SKM-1 (cell line): Measurements from ENCODE around the gene IL6R.
"Not testable (repeated sequence)": the region's sequence is repeated elsewhere in the genome, so short reads cannot be mapped to it uniquely, and the experiment has no call there.

ENCODE experiments used
- DNase-seq: peaks from one replicate; lab custom pipeline; 2025; ENCODE audit not compliant: unreplicated experiment; lab: John Stamatoyannopoulos, UW

IL6R gene

DNA sequence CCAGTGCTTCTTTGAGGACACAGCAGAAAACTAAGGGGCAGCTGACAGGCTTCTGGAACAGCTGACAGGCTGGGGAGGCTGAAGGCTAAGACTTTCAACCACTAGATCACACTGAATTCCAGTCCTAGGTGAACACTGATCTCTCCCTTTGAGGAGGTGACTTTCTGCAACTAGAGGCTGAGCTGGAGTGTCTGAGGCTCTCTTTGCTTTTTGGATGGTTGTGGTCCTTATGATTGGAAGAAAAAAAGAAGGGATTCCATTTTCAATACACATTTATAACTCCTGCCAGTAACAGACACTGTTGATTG, 1.4 kb downstream of the IL6R start:
- no peak for DNase-seq

- no peak for DNase-seq
Measured at GRCh38 chr1:154406886-154407197, 1.7 kb downstream of the IL6R start.

DNA sequence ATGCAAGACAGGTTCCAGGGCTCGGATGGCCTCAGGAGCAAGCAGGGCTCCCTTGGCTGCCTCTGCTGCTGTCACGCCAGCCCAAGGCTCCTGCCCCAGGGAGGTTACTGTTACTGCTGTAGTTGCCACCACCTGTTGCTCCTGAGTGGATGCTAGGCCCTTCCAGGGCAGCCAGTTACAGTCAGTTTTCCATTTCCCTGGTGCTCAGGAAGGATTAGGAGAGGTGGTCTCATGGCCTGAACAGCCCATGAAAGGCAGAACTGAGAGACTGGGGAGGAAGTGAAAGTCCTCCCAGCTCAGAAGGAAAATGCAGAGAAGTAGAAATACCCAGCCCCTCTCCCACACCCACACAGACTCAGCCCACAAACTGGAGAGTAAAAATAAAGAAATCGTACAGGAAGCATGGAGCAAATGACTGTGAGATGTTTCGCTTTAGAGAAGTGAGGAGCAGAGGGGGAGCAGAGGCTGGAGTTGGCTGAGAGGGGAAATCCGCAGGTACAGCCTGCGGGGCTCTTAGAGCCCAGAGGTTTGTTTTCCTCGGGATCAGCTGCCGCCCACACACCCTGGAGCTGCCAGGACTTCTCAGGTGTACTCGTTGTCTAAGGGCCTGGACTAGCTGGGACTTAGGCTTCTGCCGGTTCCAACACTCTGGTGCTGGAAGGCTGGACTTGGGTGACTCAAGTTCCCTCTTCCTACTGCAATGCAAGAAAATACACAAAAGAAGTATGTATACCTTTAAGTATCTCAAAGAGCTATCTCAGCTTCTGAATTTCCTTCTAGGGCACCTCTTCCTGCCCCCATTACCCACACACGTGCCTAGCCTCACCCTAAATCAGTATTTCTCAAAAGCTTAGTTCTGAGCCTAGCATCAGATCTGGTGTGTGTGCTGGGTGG, 2.3 kb downstream of the IL6R start:
- peak; percentile 93 for DNase-seq

GRCh38 chr1:154408174-154408777, 3.1 kb downstream of the IL6R start:
- DNase-seq = no peak

DNA sequence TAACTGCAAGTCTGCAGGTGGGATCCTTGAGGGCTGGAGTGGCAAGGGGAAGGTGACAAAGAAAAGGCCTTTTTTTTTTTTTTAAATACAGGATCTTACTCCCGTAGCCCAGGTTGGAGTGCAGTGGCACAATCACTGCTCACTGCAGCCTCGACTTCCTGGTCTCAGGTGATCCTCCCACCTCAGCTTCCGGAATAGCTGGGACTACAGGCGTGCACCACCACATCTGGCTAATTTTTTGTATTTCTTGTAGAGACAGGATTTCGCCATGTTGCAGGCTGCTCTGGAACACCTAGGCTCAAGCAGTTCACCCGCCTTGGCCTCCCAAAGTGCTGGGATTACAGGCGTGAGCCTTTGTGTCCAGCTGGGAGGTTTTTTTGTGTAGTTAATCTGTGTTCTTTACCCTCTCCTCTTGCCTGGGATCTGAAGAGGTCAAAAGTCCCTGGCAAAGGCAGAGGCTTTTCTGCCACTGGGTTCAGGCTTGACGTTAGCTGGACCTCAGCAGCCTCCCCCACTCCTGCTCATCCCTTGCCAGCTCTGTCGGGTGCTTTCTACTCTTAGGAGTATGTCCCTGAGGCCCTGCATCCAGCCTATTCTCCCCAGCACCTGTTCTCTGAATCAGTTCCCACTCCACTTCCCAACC, 5.2 kb downstream of the IL6R start:
- DNase-seq = no peak

DNA sequence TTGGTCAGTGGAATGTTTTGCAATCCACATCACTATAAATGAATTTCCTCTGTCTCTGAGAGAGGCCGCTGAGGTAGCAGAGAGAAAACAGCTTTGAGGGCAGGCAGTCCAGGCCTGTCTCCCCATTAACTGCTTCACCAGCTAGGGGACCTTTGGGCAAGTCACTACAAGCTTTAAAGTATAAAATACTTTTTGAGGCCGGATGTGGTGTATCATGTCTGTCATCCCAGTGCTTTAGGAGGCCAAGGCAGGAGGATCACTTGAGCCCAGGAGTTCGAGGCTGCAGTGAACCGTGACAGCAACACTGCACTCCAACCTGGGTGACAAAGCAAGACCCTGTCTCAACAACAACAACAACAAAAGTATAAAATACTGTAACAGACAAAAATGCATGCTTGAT, 6.4 kb downstream of the IL6R start:
- no peak for DNase-seq

GRCh38 chr1:154413177-154413783, 8.1 kb downstream of the IL6R start:
- DNase-seq = no peak

DNA sequence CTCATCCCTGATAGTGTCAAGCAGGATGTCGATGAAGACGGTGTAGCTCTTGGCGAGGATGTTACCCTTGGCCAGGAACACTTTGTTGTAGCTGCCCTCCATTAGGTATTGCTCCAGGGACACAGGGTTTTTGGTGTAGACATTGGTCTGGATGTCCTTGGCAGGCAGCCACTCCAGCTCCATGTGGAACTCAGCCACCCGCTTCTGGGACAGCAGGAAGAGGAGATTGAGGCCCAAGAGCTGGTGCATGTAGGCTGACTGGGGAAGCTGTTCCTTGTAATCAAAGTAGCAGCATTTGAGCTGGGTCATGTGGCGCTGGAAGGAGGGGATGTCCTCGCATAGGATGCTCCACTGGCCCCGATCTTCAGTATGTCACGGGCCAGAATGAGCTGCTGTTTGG, 9.5 kb downstream of the IL6R start:
- no peak for DNase-seq

DNA sequence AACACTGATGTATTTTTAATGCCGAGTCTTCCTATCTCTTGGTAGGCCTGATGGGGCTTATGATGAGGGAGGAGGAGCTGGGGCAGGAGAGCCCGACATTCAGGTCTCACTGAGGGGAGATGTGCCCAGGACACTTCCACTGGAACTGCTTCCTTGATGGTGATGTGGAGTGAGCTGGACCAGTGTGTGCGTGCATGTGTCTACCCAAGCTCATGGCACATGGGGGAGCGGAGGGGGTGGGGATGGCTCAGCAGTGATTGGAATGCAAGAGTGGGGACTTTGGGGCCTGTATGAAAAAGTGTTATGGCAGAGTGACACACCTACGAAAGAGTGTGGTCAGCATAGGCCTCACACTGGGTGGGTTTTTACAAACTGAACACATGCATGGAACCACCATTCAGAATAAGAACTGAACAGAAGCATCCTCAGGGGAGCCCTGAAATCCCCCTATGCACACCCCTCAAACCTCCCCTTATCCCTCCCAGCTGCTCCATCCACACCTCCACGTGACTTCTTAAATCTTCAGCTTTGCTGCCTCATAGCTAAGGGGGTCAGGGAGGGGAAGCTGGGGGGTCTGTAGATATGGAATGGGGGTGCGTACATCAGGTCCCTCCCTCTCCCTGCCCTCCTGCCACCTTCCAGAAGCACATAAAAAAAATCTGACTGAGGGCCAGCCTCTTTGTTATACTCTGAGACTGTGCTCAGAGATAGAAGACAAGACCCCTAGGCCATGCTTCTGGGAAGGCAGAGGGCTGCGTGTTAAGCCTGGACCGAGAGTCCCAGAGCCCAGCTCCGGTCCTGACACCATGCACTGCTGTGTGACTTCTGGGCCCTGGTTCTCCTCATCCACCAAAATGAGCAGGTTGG, 11.6 kb downstream of the IL6R start:
- no peak for DNase-seq

GRCh38 chr1:154417338-154417608, 12.1 kb downstream of the IL6R start:
- DNase-seq = no peak

GRCh38 chr1:154418062-154418921, 13.1 kb downstream of the IL6R start:
- no peak for DNase-seq

DNA sequence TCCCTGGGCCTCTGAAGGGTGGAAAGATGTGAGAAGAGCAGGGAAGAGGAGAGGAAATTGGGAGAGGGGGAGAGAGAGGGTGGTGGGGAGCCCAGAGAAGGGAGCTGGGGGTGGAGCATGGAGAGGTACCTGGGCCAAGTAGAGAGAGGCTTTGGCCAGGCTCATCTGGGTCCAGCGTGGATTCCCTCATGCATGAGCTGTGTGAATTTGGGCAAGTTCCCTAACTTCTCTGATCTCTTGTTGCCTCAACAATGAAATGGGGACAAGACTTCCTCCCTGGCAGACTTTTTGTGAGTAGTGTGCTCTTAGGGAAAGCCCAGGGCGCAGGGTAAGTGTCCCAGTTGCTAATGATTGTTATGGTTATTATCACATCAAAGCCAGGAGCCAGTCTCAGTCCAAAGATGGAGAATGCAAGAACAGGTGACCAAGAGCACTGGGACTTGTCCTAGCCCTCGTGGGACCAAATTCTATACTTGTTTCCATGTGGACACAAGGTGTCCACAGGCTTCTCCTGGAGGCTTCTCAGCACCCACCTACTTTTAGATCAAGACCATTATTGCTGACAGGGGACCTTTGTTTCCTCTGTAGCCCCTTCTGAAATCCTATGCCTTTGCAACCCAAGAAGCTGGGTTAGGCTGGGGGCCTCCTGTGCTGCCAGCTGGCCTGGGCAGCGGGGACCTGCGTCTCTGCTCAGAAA, 13.9 kb downstream of the IL6R start:
- no peak for DNase-seq

DNA sequence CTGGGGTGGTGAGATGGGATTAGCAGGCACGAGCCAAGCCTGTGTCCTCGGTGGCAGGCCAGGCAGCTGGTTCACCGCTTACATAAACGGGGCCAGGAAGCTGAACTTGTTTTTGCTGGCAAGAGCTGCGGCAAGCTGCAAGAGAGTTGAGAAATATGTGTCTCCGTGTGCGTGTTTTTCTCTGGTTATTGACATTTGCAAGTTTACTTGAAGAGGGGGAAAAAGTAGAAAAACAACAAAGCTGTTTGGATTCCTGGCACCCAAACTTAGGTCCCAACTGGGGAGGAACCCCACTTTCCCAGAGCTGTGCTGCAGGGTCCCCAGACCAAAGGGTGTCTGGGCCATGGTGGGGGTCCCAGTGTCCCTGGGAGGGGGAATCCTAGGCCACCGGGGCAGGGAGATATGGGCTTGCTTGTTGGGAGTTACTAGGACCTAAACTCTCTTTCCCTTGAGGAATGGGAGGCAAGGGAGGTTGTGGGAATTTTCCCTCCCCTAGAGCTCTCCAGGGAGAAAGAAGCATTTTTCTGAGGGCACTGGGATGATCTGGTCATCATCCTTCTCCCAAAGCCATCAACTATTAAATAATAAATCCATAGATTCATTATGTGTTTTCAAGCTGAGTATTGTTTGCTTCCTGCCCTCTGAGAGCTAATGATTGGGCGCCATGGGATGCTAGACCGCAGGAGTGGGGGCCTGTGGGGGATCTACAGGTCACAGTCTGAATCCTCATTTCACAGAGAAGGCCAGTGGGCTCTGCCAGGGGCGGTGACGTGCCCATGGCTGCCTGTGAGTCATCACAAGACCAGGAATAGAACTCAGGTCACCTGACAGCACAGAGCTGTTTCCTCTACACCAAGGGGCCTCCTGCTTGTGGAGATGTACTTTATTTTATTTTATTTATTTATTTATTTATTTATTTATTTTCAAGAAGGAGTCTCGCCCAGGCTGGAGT, 14.8 kb downstream of the IL6R start:
- DNase-seq = no peak

DNA sequence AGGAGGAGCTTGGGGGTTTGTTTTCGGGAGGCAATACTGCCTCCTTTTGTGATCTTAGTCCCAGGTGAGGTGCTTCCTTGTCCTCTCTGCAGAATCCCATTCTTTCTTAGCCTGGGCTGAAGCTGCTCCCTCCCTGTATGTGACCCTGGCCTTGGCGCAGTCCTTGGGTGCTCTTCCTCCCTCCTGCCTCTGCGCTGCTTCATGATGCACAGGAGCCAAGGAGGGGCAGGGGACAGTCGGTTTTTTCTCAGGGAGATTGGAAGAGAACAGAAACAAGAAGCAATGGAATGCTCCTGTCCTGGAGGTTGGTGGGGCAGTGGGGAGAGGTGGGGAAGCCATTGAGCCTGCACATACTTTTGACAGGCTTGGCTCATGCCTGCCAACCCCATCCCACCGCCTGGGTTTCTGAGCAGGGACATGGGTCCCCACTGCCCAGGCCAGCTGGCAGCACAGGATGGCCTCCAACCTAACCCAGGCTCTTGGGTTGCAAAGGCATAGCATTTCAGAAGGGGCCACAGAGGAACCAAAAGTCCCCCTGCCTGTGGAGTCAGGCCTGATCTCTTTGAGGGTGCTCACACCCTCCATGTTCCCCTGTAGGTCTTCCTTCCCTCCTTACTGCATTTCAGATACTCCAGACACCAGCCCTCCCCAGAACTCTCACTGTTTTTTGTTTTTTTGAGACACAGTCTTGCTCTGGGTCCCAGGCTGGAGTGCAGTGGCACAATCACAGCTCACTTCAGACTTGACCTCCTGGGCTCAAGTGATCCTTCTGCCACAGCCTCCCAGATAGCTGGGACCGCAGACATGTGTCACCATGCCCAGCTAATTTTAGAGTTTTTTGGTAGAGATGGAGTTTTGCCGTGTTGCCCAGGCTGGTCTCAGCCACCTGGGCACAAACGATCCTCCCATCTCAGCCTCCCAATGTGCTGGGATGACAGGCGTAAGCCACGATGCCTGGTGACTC, 16.1 kb downstream of the IL6R start:
- DNase-seq = no peak

- DNase-seq = not testable (repeated sequence)
Measured at GRCh38 chr1:154422049-154422448, 16.9 kb downstream of the IL6R start.

DNA sequence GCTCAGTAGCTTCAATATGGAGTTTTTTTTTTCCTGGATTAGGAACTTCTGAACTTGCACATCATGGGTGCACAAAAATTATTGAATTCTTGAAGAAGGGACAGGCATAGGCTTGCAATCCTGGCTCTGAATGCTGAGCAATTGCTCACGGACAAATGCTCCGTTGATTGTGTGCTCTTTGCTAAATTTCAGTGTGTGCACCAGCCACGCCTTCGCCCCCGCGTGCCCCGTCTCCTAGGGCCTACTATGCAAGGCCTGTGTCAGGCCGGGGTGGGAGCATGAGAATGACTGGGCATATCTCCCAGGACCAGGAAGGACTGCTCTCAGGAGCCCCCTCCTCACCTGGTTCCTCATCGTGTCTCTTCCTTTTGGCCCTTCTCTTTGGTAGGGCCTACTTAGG, 17.4 kb downstream of the IL6R start:
- no peak for DNase-seq

GRCh38 chr1:154423304-154423987, 18.3 kb downstream of the IL6R start:
- DNase-seq = no peak
